GM12892 (cell line): Measurements from ENCODE around the gene GRIA1.

Experiments
- POLR2AphosphoS5 ChIP-seq: IDR thresholded peaks from 2 replicates; pipeline ENCODE4 v1.6.1; 2011; ENCODE audit warnings: low read depth, low read length, control low read depth
- TAF1 ChIP-seq: IDR thresholded peaks from 2 replicates; pipeline ENCODE4 v1.6.1; 2011; ENCODE audit warnings: low read depth, mild to moderate bottlenecking, control low read depth, low read length, borderline replicate concordance

- TF ChIP-seq TAF1 (no peak), POLR2AphosphoS5 (no peak)
Measured at GRCh38 chr5:153630546-153630945, 140.1 kb downstream of the GRIA1 start.
